GM18907 (cell line): Measurements from ENCODE around the gene MTHFSD.
A peak's percentile ranks its signal among the peaks of the same experiment; 100 is the strongest.
"Not testable (repeated sequence)": the region's sequence is repeated elsewhere in the genome, so short reads cannot be mapped to it uniquely, and the experiment has no call there.

ENCODE experiments used
- ATAC-seq: cut with Tn5 transposase; IDR thresholded peaks from one replicate; pipeline ENCODE4 v1.9.1; 2021; ENCODE audit warnings: mild to moderate bottlenecking, moderate library complexity; ENCODE audit not compliant: unreplicated experiment

Gene MTHFSD

GRCh38 chr16:86554917-86555703 is at the start of gene MTHFSD:
Gene MTHFSD, minus strand, starts transcription at chr16:86555235. Its CDS starts 51 bp downstream, at chr16:86555184.
- peak; percentile 62 for ATAC-seq

- peak; percentile 76 for ATAC-seq
Observed at GRCh38 chr16:86604436-86605193, 49.6 kb upstream of the MTHFSD start.

GRCh38 chr16:86602521-86602920 is 47.5 kb upstream of the MTHFSD start:
- no peak for ATAC-seq

GRCh38 chr16:86601356-86601755 is 46.3 kb upstream of the MTHFSD start:
- no peak for ATAC-seq

- no peak for ATAC-seq
Observed at GRCh38 chr16:86598607-86599565, 43.9 kb upstream of the MTHFSD start.

- ATAC-seq, result no peak
Observed at GRCh38 chr16:86597880-86598606, 43.0 kb upstream of the MTHFSD start.

GRCh38 chr16:86597126-86597879 is 42.3 kb upstream of the MTHFSD start:
- no peak for ATAC-seq

- no peak for ATAC-seq
Observed at GRCh38 chr16:86595983-86596605, 41.1 kb upstream of the MTHFSD start.

GRCh38 chr16:86594721-86595120 is 39.7 kb upstream of the MTHFSD start:
- no peak for ATAC-seq

- ATAC-seq, result no peak
Observed at GRCh38 chr16:86593913-86594620, 39.0 kb upstream of the MTHFSD start.

- no peak for ATAC-seq
Observed at GRCh38 chr16:86591270-86591669, 36.2 kb upstream of the MTHFSD start.

- no peak for ATAC-seq
Observed at GRCh38 chr16:86590501-86591144, 35.6 kb upstream of the MTHFSD start.

GRCh38 chr16:86587955-86588354 is 32.9 kb upstream of the MTHFSD start:
- not testable (repeated sequence) for ATAC-seq

GRCh38 chr16:86587487-86587886 is 32.5 kb upstream of the MTHFSD start:
- ATAC-seq, result no peak

GRCh38 chr16:86585821-86586611 is 31.0 kb upstream of the MTHFSD start:
- no peak for ATAC-seq

- no peak for ATAC-seq
Observed at GRCh38 chr16:86584726-86585721, 30.0 kb upstream of the MTHFSD start.
